Nephron (organoid): Measurements from ENCODE around the gene ZBTB2.
"Not testable (repeated sequence)": the region's sequence is repeated elsewhere in the genome, so short reads cannot be mapped to it uniquely, and the experiment has no call there.

Experiments
- H3K27ac Mint-ChIP-seq, 3 experiments: 2 replicates each; pipeline ENCODE4 v1.8.0; 2020; ENCODE audit warnings: mixed read lengths in 3 of 3, mild to moderate bottlenecking in 2 of 3, moderate library complexity in 1 of 3
- H3K27me3 Mint-ChIP-seq: 2 replicates; pipeline ENCODE4 v1.8.0; 2021; ENCODE audit warnings: low read depth, mild to moderate bottlenecking, moderate library complexity, mixed read lengths
- H3K36me3 Mint-ChIP-seq: 2 replicates; pipeline ENCODE4 v1.8.0; 2020; ENCODE audit warnings: low read depth, mixed read lengths
- H3K4me1 Mint-ChIP-seq: 2 replicates; pipeline ENCODE4 v1.8.0; 2020; ENCODE audit warnings: mixed read lengths
- H3K4me3 Mint-ChIP-seq, 3 experiments: 2 replicates each; pipeline ENCODE4 v1.8.0; 2020; ENCODE audit warnings: mild to moderate bottlenecking in 3 of 3, mixed read lengths in 3 of 3, moderate library complexity in 2 of 3
- H3K9me3 Mint-ChIP-seq: 2 replicates; pipeline ENCODE4 v1.8.0; 2020; ENCODE audit warnings: mixed read lengths
- CTCF ChIP-seq, 3 experiments: fragments of 200-600 bp; sonication (generic); IDR thresholded peaks; one replicate each; pipeline ENCODE4 v1.5.0; 2021; ENCODE audit warnings: antibody characterized with exemption in 3 of 3; ENCODE audit not compliant: unreplicated experiment in 3 of 3

Gene ZBTB2

GRCh38 chr6:151385177-151385576 lies 6.2 kb downstream of the ZBTB2 start:
- Mint-ChIP-seq H3K4me3 (no peak overlapping the region), H3K9me3 (no peaks in the 10 kb centered on the region), H3K36me3 (peaks cover 4% of the 10 kb centered on the region), H3K27me3 (no peaks in the 10 kb centered on the region), H3K27ac (no peak overlapping the region), H3K4me1 (peaks cover 4% of the 10 kb centered on the region)
- no peak for TF ChIP-seq CTCF (IDR thresholded peaks at IDR 0.05; ENCODE audit: unreplicated experiment in 3 of 3)

GRCh38 chr6:151384151-151384550 lies 7.2 kb downstream of the ZBTB2 start:
- no peak for TF ChIP-seq CTCF (IDR thresholded peaks at IDR 0.05; ENCODE audit: unreplicated experiment in 3 of 3)
- H3K27ac Mint-ChIP-seq: no peak overlapping the region
- peaks cover 4% of the 10 kb centered on the region for H3K36me3 Mint-ChIP-seq
- H3K4me3 Mint-ChIP-seq: no peak overlapping the region
- peaks cover 4% of the 10 kb centered on the region for H3K4me1 Mint-ChIP-seq
- no peaks in the 10 kb centered on the region for H3K27me3 Mint-ChIP-seq
- H3K9me3 Mint-ChIP-seq: no peaks in the 10 kb centered on the region

- not testable (repeated sequence) for H3K9me3 Mint-ChIP-seq, H3K4me3 Mint-ChIP-seq, H3K27me3 Mint-ChIP-seq, H3K4me1 Mint-ChIP-seq, H3K36me3 Mint-ChIP-seq, H3K27ac Mint-ChIP-seq
Observed at GRCh38 chr6:151382631-151383030, 8.7 kb downstream of the ZBTB2 start.

- TF ChIP-seq CTCF (IDR thresholded peaks at IDR 0.05; ENCODE audit: unreplicated experiment in 3 of 3): no peak
- Mint-ChIP-seq H3K27ac (no peak overlapping the region), H3K4me3 (no peak overlapping the region), H3K4me1 (peaks cover 4% of the 10 kb centered on the region), H3K27me3 (no peaks in the 10 kb centered on the region), H3K36me3 (peaks cover 6% of the 10 kb centered on the region), H3K9me3 (no peaks in the 10 kb centered on the region)
Observed at GRCh38 chr6:151381722-151382121, 9.6 kb downstream of the ZBTB2 start.

GRCh38 chr6:151380848-151381205 lies 10.5 kb downstream of the ZBTB2 start:
- Mint-ChIP-seq H3K27ac (peak overlapping the region in 2 of 3 experiments; percentile 11 to 30), H3K4me1 (peaks cover 4% of the 10 kb centered on the region), H3K27me3 (no peaks in the 10 kb centered on the region), H3K36me3 (peaks cover 12% of the 10 kb centered on the region), H3K9me3 (no peaks in the 10 kb centered on the region), H3K4me3 (no peak overlapping the region)
- no peak for TF ChIP-seq CTCF (IDR thresholded peaks at IDR 0.05; ENCODE audit: unreplicated experiment in 3 of 3)

- Mint-ChIP-seq H3K4me3 (no peak overlapping the region), H3K36me3 (peaks cover 12% of the 10 kb centered on the region), H3K27ac (peak overlapping the region in 1 of 3 experiments; percentile 30), H3K27me3 (no peaks in the 10 kb centered on the region), H3K9me3 (peaks cover under 1% of the 10 kb centered on the region), H3K4me1 (peaks cover 4% of the 10 kb centered on the region)
- no peak for TF ChIP-seq CTCF (IDR thresholded peaks at IDR 0.05; ENCODE audit: unreplicated experiment in 3 of 3)
Observed at GRCh38 chr6:151379933-151380847, 11.2 kb downstream of the ZBTB2 start.
